Hepatocyte (in vitro differentiated cells): Measurements from ENCODE around the gene ATXN10. TPM values are rescaled to one million over a fixed set of nuclear protein-coding genes. Genes with fewer than 3 reads are reported as not detected.

Experiments used
- DNase-seq: peaks from one replicate; pipeline ENCODE4 v3.0.0-alpha.2; 2016; ENCODE audit warnings: low spot score
- H2AFZ ChIP-seq: fragments of 200-600 bp; sonication (generic); 2 replicates; pipeline ENCODE4 v1.6.0; 2016; ENCODE audit warnings: antibody characterized with exemption, mild to moderate bottlenecking
- H3K27ac ChIP-seq: fragments of 200-600 bp; sonication (generic); 2 replicates; pipeline ENCODE4 v1.5.1; 2016; ENCODE audit warnings: mild to moderate bottlenecking
- H3K27me3 ChIP-seq: fragments of 200-600 bp; sonication (generic); 2 replicates; pipeline ENCODE4 v1.6.1; 2016
- H3K36me3 ChIP-seq: fragments of 200-600 bp; sonication (generic); replicated peaks from 2 replicates; pipeline ENCODE4 v1.5.1; 2016; ENCODE audit warnings: low read depth; ENCODE audit not compliant: insufficient read depth
- H3K4me1 ChIP-seq: fragments of 200-600 bp; sonication (generic); 2 replicates; pipeline ENCODE4 v1.5.1; 2016; ENCODE audit warnings: mild to moderate bottlenecking, moderate library complexity; ENCODE audit not compliant: insufficient read depth
- H3K4me2 ChIP-seq: fragments of 200-600 bp; sonication (generic); 2 replicates; pipeline ENCODE4 v1.6.0; 2016
- H3K4me3 ChIP-seq: fragments of 200-600 bp; sonication (generic); 2 replicates; pipeline ENCODE4 v1.5.1; 2016; ENCODE audit warnings: mild to moderate bottlenecking
- H3K79me2 ChIP-seq: fragments of 200-600 bp; sonication (generic); 2 replicates; pipeline ENCODE4 v1.6.0; 2017; ENCODE audit warnings: mild to moderate bottlenecking
- H3K9me2 ChIP-seq: fragments of 200-600 bp; sonication (generic); replicated peaks from 2 replicates; pipeline ENCODE4 v1.6.0; 2017; ENCODE audit warnings: mild to moderate bottlenecking; ENCODE audit not compliant: insufficient read depth
- H3K9me3 ChIP-seq: fragments of 200-600 bp; sonication (generic); 2 replicates; pipeline ENCODE4 v1.5.1; 2016; ENCODE audit warnings: low read depth, mild to moderate bottlenecking
- H4K20me1 ChIP-seq: fragments of 200-600 bp; sonication (generic); 2 replicates; pipeline ENCODE4 v1.6.0; 2016; ENCODE audit warnings: mild to moderate bottlenecking; ENCODE audit not compliant: insufficient read depth, poor library complexity, severe bottlenecking
- CTCF ChIP-seq: fragments of 200-600 bp; sonication (generic); IDR thresholded peaks from 2 replicates; pipeline ENCODE4 v1.5.1; 2016; ENCODE audit warnings: antibody characterized with exemption, mild to moderate bottlenecking; ENCODE audit not compliant: poor library complexity
- EZH2 ChIP-seq: fragments of 200-600 bp; sonication (generic); IDR thresholded peaks from 2 replicates; pipeline ENCODE4 v1.6.1; 2016; ENCODE audit warnings: antibody characterized with exemption, mild to moderate bottlenecking, borderline replicate concordance
- EZH2phosphoT487 ChIP-seq: fragments of 200-600 bp; sonication (generic); IDR thresholded peaks from one replicate; pipeline ENCODE4 v1.6.1; 2018; ENCODE audit warnings: antibody characterized with exemption, mild to moderate bottlenecking, low read depth, moderate library complexity; ENCODE audit not compliant: unreplicated experiment, severe bottlenecking
- WGBS: methylation state at CpG from one replicate; pipeline ENCODE4 v1.1.6; 2016; ENCODE audit warnings: low lambda C conversion rate; ENCODE audit errors: missing lambda C conversion rate; 5-methylcytosine and 5-hydroxymethylcytosine counted together
- polyA plus RNA-seq: library from polyadenylated mRNA; unstranded; fragments of >200 nt; fragmentation: Nextera tagmentation; extraction: Ambion mirVana; gene quantifications from 2 replicates; pipeline ENCODE4 v1.2.1, GENCODE V29; 2016
- total RNA-seq: library from RNA; depleted of rRNA; stranded (reverse); fragments of >200 nt; gene quantifications from 2 replicates; pipeline ENCODE4 v1.2.3, GENCODE V29; 2014

The ATXN10 gene
- total and polyA plus RNA-seq, 2 experiments from 2014 or later: 141 to 186 TPM

- peaks cover 7% of the 10 kb centered on the region for H3K4me1 ChIP-seq
- WGBS: 89% methylated on average over 10 of the region's 10 CpGs
- no peaks in the 10 kb centered on the region for H3K36me3 ChIP-seq
- H4K20me1 ChIP-seq: peaks cover under 1% of the 10 kb centered on the region
- no peak overlapping the region for H2AFZ ChIP-seq
- no peak for DNase-seq
- H3K9me2 ChIP-seq: no peaks in the 10 kb centered on the region
- peaks cover 21% of the 10 kb centered on the region for H3K79me2 ChIP-seq
- TF ChIP-seq EZH2phosphoT487 (no peak), EZH2 (no peak), CTCF (no peak)
- H3K4me3 ChIP-seq: no peak overlapping the region
- no peaks in the 10 kb centered on the region for H3K27me3 ChIP-seq
- H3K27ac ChIP-seq: no peak overlapping the region
- H3K4me2 ChIP-seq: no peak overlapping the region
- H3K9me3 ChIP-seq: no peaks in the 10 kb centered on the region
These were observed 91.6 kb downstream of the ATXN10 start for GRCh38 chr22:45763236-45763624.

GRCh38 chr22:45768490-45768889 is 96.9 kb downstream of the ATXN10 start:
- Histone ChIP-seq H3K27me3 (no peaks in the 10 kb centered on the region), H3K27ac (no peak overlapping the region), H3K79me2 (peaks cover 32% of the 10 kb centered on the region), H3K4me1 (no peaks in the 10 kb centered on the region), H3K9me2 (no peaks in the 10 kb centered on the region), H3K36me3 (no peaks in the 10 kb centered on the region), H3K9me3 (no peaks in the 10 kb centered on the region), H2AFZ (no peak overlapping the region), H4K20me1 (no peaks in the 10 kb centered on the region), H3K4me3 (no peak overlapping the region), H3K4me2 (no peak overlapping the region)
- 58% methylated on average over 3 of the region's 3 CpGs for WGBS
- no peak for DNase-seq
- no peak for TF ChIP-seq EZH2phosphoT487
- TF ChIP-seq EZH2: no peak
- no peak for TF ChIP-seq CTCF

- WGBS: 88% methylated on average over 3 of the region's 3 CpGs
- H3K4me2 ChIP-seq: no peak overlapping the region
- no peaks in the 10 kb centered on the region for H3K27me3 ChIP-seq
- H3K9me2 ChIP-seq: no peaks in the 10 kb centered on the region
- no peaks in the 10 kb centered on the region for H3K36me3 ChIP-seq
- H2AFZ ChIP-seq: no peak overlapping the region
- no peak overlapping the region for H3K27ac ChIP-seq
- no peaks in the 10 kb centered on the region for H3K9me3 ChIP-seq
- no peak for DNase-seq
- no peak overlapping the region for H3K4me3 ChIP-seq
- H4K20me1 ChIP-seq: no peaks in the 10 kb centered on the region
- peaks cover 37% of the 10 kb centered on the region for H3K79me2 ChIP-seq
- no peaks in the 10 kb centered on the region for H3K4me1 ChIP-seq
- no peak for TF ChIP-seq EZH2phosphoT487
- no peak for TF ChIP-seq CTCF
- TF ChIP-seq EZH2: no peak
These were observed 98.1 kb downstream of the ATXN10 start for GRCh38 chr22:45769569-45770210.

GRCh38 chr22:45770506-45770905 is 98.9 kb downstream of the ATXN10 start:
- H3K9me3 ChIP-seq: no peaks in the 10 kb centered on the region
- no peak overlapping the region for H3K4me3 ChIP-seq
- no peaks in the 10 kb centered on the region for H3K27me3 ChIP-seq
- no peaks in the 10 kb centered on the region for H3K9me2 ChIP-seq
- no peak for TF ChIP-seq EZH2
- TF ChIP-seq CTCF: no peak
- TF ChIP-seq EZH2phosphoT487: no peak
- no peak overlapping the region for H3K27ac ChIP-seq
- H3K4me1 ChIP-seq: no peaks in the 10 kb centered on the region
- no peak for DNase-seq
- no peaks in the 10 kb centered on the region for H4K20me1 ChIP-seq
- no peaks in the 10 kb centered on the region for H3K36me3 ChIP-seq
- H2AFZ ChIP-seq: no peak overlapping the region
- H3K4me2 ChIP-seq: no peak overlapping the region
- H3K79me2 ChIP-seq: peaks cover 40% of the 10 kb centered on the region
- WGBS: 75% methylated on average over 4 of the region's 4 CpGs
